Esophagus squamous epithelium (tissue), 5 donors: ENCODE measurements around the gene FBXO42. TPM values are rescaled to one million over a fixed set of nuclear protein-coding genes. Genes with fewer than 3 reads are reported as not detected.

Experiments used
- DNase-seq: peaks from one replicate; lab custom pipeline; 2025; lab: John Stamatoyannopoulos, UW
- H3K27ac ChIP-seq, 4 donors: fragments of 200-600 bp; sonication (generic); one replicate each; pipeline ENCODE4 v1.5.1; 2016 to 2019; ENCODE audit warnings: mild to moderate bottlenecking in 1 of 4
- H3K27me3 ChIP-seq, 4 donors: fragments of 200-600 bp; sonication (generic); 1 replicate in 3 of 4; 2 replicates in 1 of 4; pipeline versions ENCODE4 v1.5.1 to v1.6.0; 2017 to 2021; ENCODE audit warnings: antibody characterized with exemption in 1 of 4
- H3K36me3 ChIP-seq, 3 donors: fragments of 200-600 bp; sonication (generic); one replicate each; pipeline ENCODE4 v1.5.1; 2016 to 2019
- H3K4me1 ChIP-seq, 3 donors: fragments of 200-600 bp; sonication (generic); one replicate each; pipeline ENCODE4 v1.5.1; 2017 to 2019
- H3K4me3 ChIP-seq, 4 donors: fragments of 200-600 bp; sonication (generic); 1 replicate in 3 of 4; 2 replicates in 1 of 4; pipeline ENCODE4 v1.5.1; 2016 to 2019; ENCODE audit warnings: mild to moderate bottlenecking in 2 of 4, moderate library complexity in 1 of 4
- H3K9me3 ChIP-seq, 3 donors: fragments of 200-600 bp; sonication (generic); one replicate each; pipeline ENCODE4 v1.5.1; 2016 to 2019
- POLR2A ChIP-seq, 4 donors: fragments of 450-650 bp; IDR thresholded peaks; one replicate each; pipeline ENCODE4 v1.6.1; 2017; ENCODE audit warnings: antibody characterized with exemption in 4 of 4, mild to moderate bottlenecking in 4 of 4, moderate library complexity in 3 of 4
- WGBS, 2 donors: methylation state at CpG; one replicate each; pipeline ENCODE4 v1.1.5; 2018; 5-methylcytosine and 5-hydroxymethylcytosine counted together
- intact Hi-C: fragments of 100-400 bp; cut with DNase I; formaldehyde crosslinking; loops from one replicate; pipeline ENCODE4 v1.15.0; 2022
- total RNA-seq, 4 donors: library from RNA; depleted of rRNA; stranded (reverse); fragments of >200 nt; gene quantifications; one replicate each; pipeline ENCODE4 v1.1.0, GENCODE V29; 2016
- TF ChIP-seq, protein P1 (sequence below), 6 experiments: fragments of 450-650 bp in 4 of 6; fragments of 200-600 bp in 2 of 6; sonication (generic) in 2 of 6; IDR thresholded peaks; one replicate each; pipeline ENCODE4 v1.5.1; 2016 to 2019; ENCODE audit warnings: antibody characterized with exemption in 6 of 6, mild to moderate bottlenecking in 4 of 6, moderate library complexity in 4 of 6
- donor health status: DM: yes; HTN: yes; CAD: no.

Gene FBXO42
- total RNA-seq, 4 donors from 2014 or later = 15.9 to 29.0 (median 20.2) TPM

DNA sequence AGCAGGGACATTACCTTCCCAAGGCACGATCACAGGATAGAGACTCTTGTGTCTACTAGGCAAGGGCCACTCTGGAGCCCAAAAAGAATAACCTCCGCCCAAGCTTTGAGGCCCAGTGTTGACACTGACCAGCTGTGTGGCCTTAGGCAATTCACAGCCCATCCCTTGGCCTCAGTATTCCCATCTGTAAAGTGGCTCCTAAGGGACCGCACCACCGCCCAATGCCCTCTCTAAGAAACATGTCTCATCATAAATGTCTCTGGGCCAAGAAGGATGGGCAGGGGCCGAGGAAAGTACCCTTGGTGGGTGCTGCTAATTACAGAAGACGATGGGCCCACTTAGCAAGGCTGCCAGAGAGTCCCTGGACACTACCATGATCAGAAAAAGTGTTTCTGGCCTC lies 140.5 kb downstream of the FBXO42 start:
- Histone ChIP-seq H3K36me3 (no peaks in the 10 kb centered on the region), H3K27me3 (no peaks in the 10 kb centered on the region), H3K27ac (peak overlapping the region; percentile 2 to 74 (median 71)), H3K4me1 (peaks cover 34 to 93% (median 52%) of the 10 kb centered on the region in 3 donors), H3K4me3 (peak overlapping the region; percentile 27 to 51 (median 40)), H3K9me3 (no peaks in the 10 kb centered on the region)
- TF ChIP-seq POLR2A (IDR thresholded peaks at IDR 0.05) = no peak
- TF ChIP-seq, protein P1, sequence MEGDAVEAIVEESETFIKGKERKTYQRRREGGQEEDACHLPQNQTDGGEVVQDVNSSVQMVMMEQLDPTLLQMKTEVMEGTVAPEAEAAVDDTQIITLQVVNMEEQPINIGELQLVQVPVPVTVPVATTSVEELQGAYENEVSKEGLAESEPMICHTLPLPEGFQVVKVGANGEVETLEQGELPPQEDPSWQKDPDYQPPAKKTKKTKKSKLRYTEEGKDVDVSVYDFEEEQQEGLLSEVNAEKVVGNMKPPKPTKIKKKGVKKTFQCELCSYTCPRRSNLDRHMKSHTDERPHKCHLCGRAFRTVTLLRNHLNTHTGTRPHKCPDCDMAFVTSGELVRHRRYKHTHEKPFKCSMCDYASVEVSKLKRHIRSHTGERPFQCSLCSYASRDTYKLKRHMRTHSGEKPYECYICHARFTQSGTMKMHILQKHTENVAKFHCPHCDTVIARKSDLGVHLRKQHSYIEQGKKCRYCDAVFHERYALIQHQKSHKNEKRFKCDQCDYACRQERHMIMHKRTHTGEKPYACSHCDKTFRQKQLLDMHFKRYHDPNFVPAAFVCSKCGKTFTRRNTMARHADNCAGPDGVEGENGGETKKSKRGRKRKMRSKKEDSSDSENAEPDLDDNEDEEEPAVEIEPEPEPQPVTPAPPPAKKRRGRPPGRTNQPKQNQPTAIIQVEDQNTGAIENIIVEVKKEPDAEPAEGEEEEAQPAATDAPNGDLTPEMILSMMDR (IDR thresholded peaks at IDR 0.05) = no peak
- WGBS, 2 donors = 27 to 80% methylated on average over 2 to 4 of the region's 6 CpGs
- DNase-seq = no peak
- intact Hi-C loops = no loop called here

DNA sequence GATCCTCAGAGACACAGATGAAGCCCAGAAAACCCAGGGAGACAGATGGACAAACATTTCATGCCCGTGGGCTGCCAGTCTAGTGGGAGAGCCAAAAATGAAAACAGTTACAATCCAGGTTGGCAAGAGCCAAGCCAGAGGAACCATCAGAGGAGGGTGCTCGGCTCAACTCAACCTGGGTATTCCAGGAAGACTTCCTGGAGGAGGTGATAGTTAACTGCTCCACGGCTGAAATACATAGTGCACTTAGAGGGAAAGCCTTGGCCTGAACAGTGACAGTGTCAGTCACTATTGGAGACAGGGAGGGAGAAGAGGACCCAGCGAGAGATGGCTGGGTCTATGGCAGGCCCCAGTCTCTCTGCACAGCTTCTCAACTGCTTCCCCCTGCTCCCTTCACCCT lies 141.7 kb downstream of the FBXO42 start:
- DNase-seq = no peak
- WGBS, 2 donors = 38 to 67% methylated on average over 4 of the region's 4 CpGs
- no peaks in the 10 kb centered on the region for H3K36me3 ChIP-seq
- peak overlapping the region in 2 of 4 donors; percentile 41 to 51 for H3K4me3 ChIP-seq
- peaks cover 34 to 91% (median 47%) of the 10 kb centered on the region in 3 donors for H3K4me1 ChIP-seq
- intact Hi-C loops = no loop called here
- H3K27me3 ChIP-seq = no peaks in the 10 kb centered on the region
- no peak for TF ChIP-seq POLR2A (IDR thresholded peaks at IDR 0.05)
- TF ChIP-seq, protein P1 (IDR thresholded peaks at IDR 0.05) = no peak
- H3K9me3 ChIP-seq = no peaks in the 10 kb centered on the region
- peak overlapping the region in 3 of 4 donors; percentile 41 to 46 (median 44) for H3K27ac ChIP-seq

DNA sequence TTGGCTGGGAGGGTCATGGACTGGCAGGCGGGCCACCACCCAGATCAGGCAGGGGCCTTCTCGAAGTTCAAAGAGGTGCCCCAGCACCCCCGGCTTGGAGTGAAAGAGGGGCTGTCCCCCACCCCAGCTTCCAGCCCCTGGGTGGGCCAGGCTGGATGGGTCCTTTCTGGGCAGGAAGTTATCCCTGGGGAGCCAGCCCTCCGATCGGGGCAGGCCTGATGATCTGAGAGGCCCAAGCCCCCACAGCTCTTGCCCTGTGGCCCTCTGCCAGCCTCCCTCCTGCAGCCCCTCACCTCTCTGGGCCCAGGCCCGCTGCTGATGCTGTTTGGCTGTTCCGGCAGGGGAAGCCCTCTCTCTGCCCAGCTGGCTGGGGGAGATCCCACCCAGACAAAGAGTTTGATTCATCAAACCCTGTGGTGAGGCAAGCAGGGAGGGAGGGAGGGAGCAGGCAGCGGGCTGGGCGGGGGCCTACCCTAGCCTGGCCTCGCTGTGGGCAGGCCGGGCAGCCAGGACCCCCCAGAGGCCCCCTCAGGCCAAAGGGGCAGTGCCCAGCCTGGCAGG lies 142.4 kb downstream of the FBXO42 start:
- Histone ChIP-seq H3K9me3 (no peaks in the 10 kb centered on the region), H3K4me3 (peak overlapping the region in 2 of 4 donors; percentile 21 to 41), H3K4me1 (peaks cover 35 to 96% (median 49%) of the 10 kb centered on the region in 3 donors), H3K27me3 (no peaks in the 10 kb centered on the region), H3K36me3 (peaks cover 0 to 5% (median 2%) of the 10 kb centered on the region in 3 donors), H3K27ac (peak overlapping the region in 3 of 4 donors; percentile 41 to 46 (median 44))
- DNase-seq = no peak
- intact Hi-C loops = loop anchor here (5.0 kb wide), 1 partner anchor 32 kb away; no protein-coding TSS in a partner anchor
- no peak for TF ChIP-seq POLR2A (IDR thresholded peaks at IDR 0.05)
- TF ChIP-seq, protein P1 (IDR thresholded peaks at IDR 0.05) = no peak
- 59% methylated on average over 3 of the region's 11 CpGs; no CpG with 5 or more reads in 1 of the 2 donors for WGBS, 2 donors

DNA sequence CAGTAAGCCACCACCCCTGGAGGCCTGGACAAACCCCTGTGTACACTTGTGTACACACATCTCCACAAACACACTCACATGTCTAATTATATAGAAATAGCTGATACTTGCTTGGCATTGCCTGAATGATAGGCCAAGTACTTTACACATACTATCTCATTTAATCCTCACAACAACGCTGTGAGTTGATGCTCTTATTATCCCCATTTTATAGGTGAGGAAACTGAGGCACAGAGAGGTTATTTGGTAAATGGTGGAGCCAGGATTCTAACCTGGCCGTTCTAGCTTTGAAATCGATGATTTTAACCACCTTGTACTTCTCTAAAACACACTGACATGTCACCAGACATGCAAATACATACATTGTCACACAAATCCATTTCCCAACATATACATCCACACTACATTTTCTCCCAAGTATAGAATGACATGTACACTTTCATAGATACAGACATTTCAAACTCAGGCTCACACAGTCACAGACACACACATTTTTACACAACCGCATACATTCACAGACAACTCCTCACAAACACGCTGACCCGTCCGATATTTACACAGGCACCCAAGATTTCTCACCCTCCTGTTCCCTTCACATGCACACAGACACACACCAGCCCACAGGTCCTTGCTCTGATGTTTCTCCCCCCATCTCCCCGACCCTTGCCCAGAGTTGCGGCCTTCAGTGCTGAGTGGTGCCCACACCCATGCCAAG lies 143.0 kb downstream of the FBXO42 start:
- DNase-seq = no peak
- Histone ChIP-seq H3K9me3 (no peaks in the 10 kb centered on the region), H3K4me3 (peak overlapping the region in 1 of 4 donors; percentile 41), H3K36me3 (peaks cover 0 to 9% (median 8%) of the 10 kb centered on the region in 3 donors), H3K27me3 (no peaks in the 10 kb centered on the region), H3K27ac (peak overlapping the region in 3 of 4 donors; percentile 88 to 98 (median 91)), H3K4me1 (peaks cover 35 to 91% (median 49%) of the 10 kb centered on the region in 3 donors)
- TF ChIP-seq, protein P1 (IDR thresholded peaks at IDR 0.05) = no peak
- TF ChIP-seq POLR2A (IDR thresholded peaks at IDR 0.05) = no peak
- intact Hi-C loops = loop anchor here (5.0 kb wide), 1 partner anchor 33 kb away; no protein-coding TSS in a partner anchor
- 58 to 86% methylated on average over 6 to 9 of the region's 9 CpGs for WGBS, 2 donors
